ENCODE results near the gene BUB3.

The BUB3 gene

GRCh38 chr10:123141791-123142700 lies 12.2 kb upstream of the BUB3 start:
- DNase-seq = no peak

GRCh38 chr10:123142701-123143161 lies 11.5 kb upstream of the BUB3 start:
- DNase-seq = no peak

- no peak for DNase-seq
These were observed 10.9 kb upstream of the BUB3 start for GRCh38 chr10:123143162-123143824.

- DNase-seq = no peak
These were observed 10.4 kb upstream of the BUB3 start for GRCh38 chr10:123143825-123144168.

GRCh38 chr10:123144697-123145541 lies 9.3 kb upstream of the BUB3 start:
- DNase-seq = no peak

- no peak for DNase-seq
These were observed 8.6 kb upstream of the BUB3 start for GRCh38 chr10:123145542-123146012.

- DNase-seq = no peak
These were observed 7.9 kb upstream of the BUB3 start for GRCh38 chr10:123146013-123146893.

- peak; percentile 30 to 35 for DNase-seq
These were observed 7.1 kb upstream of the BUB3 start for GRCh38 chr10:123146894-123147634.

- no peak for DNase-seq
These were observed 6.4 kb upstream of the BUB3 start, which contains the start of gene HMX2 for GRCh38 chr10:123147635-123148413. Gene HMX2, plus strand, starts transcription at chr10:123148136. Its CDS starts 243 bp downstream, at chr10:123148379.

GRCh38 chr10:123148414-123149161 lies 5.6 kb upstream of the BUB3 start:
- no peak for DNase-seq

GRCh38 chr10:123149162-123149567 lies 5.0 kb upstream of the BUB3 start:
- no peak for DNase-seq

GRCh38 chr10:123149568-123150270 lies 4.5 kb upstream of the BUB3 start:
- DNase-seq = peak in 1 of 2 donors; percentile 33

GRCh38 chr10:123150271-123150985 lies 3.8 kb upstream of the BUB3 start:
- peak in 1 of 2 donors; percentile 40 for DNase-seq

GRCh38 chr10:123150986-123151736 lies 3.0 kb upstream of the BUB3 start:
- peak in 1 of 2 donors; percentile 31 for DNase-seq

- DNase-seq = no peak
These were observed 2.5 kb upstream of the BUB3 start for GRCh38 chr10:123151737-123152135.

- DNase-seq = no peak
These were observed 613 bp upstream of the BUB3 start for GRCh38 chr10:123153486-123154091.

All from inflammatory macrophage treated with lipopolysaccharide for 1 hour (primary cell).